ENCODE results near the gene TNFRSF11A. TPM values are rescaled to one million over a fixed set of nuclear protein-coding genes. Genes with fewer than 3 reads are reported as not detected.

The TNFRSF11A gene
- total RNA-seq, 1 experiment from 2014 or later, result 3.2 TPM

DNA sequence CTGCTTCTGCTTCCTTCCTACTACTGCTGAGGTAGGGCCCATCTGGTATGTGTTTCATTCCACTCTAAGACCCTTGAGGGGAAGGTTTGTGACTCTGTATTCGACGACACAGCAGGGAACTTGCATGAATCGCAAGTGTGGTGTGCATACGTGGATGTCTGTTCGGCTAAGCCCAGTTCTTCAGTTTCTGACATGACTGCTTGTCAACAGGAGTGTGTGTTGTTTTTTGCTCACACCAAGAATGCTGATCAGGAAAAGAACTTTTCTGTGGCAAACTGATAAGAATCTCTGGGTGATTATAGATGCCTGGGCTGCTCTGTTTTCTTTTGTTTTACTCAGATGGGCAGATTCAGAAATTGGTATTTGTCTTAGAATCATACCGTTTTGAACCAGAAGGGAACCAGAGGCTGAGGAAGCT, 22.0 kb downstream of the TNFRSF11A start:
- Histone ChIP-seq H3K36me3 (ENCODE audit: control insufficient read depth in 1 of 2, insufficient read depth in 2 of 2, low read length in 2 of 2) (no peaks in the 10 kb centered on the region), H3K4me1 (ENCODE audit: control insufficient read depth in 1 of 2, insufficient read depth in 2 of 2, low read length in 2 of 2) (peaks cover 0 to 8% of the 10 kb centered on the region in 2 experiments; a peak in 2 of 4 replicates), H2AFZ (ENCODE audit: low read depth, low read length, poor library complexity, severe bottlenecking) (no peak overlapping the region), H3K9ac (ENCODE audit: low read length) (no peak overlapping the region), H3K27me3 (ENCODE audit: insufficient read depth, low read length) (no peaks in the 10 kb centered on the region), H3K9me3 (ENCODE audit: control insufficient read depth in 1 of 2, insufficient read depth in 1 of 2, low read depth in 1 of 2, low read length in 2 of 2) (no peaks in the 10 kb centered on the region), H3K4me2 (ENCODE audit: low read length) (peak overlapping the region; percentile 31), H3K27ac (ENCODE audit: low read depth, low read length) (no peak overlapping the region), H4K20me1 (ENCODE audit: insufficient read depth) (no peaks in the 10 kb centered on the region), H3K79me2 (ENCODE audit: insufficient read depth, low read length) (no peaks in the 10 kb centered on the region), H3K9me2 (ENCODE audit: insufficient read depth) (no peaks in the 10 kb centered on the region), H3K4me3 (replicated peaks in 1 of 2; ENCODE audit: low read depth in 1 of 2, low read length in 2 of 2) (no peak overlapping the region)
- ATAC-seq (0 out of 2 replicates have a peak, but pooled peaks have one; percentile 32), DNase-seq (ENCODE audit: low read depth, low spot score) (no peak)
- TF ChIP-seq FOSL1 (IDR thresholded peaks at IDR 0.05; ENCODE audit: low read depth), result no peak
- TF ChIP-seq TCF7L2 (IDR thresholded peaks at IDR 0.05; ENCODE audit: borderline replicate concordance, extremely low read depth, insufficient read depth, insufficient read length), result no peak
- TF ChIP-seq, protein P1, sequence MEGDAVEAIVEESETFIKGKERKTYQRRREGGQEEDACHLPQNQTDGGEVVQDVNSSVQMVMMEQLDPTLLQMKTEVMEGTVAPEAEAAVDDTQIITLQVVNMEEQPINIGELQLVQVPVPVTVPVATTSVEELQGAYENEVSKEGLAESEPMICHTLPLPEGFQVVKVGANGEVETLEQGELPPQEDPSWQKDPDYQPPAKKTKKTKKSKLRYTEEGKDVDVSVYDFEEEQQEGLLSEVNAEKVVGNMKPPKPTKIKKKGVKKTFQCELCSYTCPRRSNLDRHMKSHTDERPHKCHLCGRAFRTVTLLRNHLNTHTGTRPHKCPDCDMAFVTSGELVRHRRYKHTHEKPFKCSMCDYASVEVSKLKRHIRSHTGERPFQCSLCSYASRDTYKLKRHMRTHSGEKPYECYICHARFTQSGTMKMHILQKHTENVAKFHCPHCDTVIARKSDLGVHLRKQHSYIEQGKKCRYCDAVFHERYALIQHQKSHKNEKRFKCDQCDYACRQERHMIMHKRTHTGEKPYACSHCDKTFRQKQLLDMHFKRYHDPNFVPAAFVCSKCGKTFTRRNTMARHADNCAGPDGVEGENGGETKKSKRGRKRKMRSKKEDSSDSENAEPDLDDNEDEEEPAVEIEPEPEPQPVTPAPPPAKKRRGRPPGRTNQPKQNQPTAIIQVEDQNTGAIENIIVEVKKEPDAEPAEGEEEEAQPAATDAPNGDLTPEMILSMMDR (IDR thresholded peaks at IDR 0.05 in 2 of 3, conservative IDR thresholded peaks at IDR 0.05 in 1 of 3; ENCODE audit: borderline replicate concordance in 1 of 3, insufficient read depth in 1 of 3, low read depth in 2 of 3, low read length in 2 of 3), result no peak
- TF ChIP-seq, protein P2, sequence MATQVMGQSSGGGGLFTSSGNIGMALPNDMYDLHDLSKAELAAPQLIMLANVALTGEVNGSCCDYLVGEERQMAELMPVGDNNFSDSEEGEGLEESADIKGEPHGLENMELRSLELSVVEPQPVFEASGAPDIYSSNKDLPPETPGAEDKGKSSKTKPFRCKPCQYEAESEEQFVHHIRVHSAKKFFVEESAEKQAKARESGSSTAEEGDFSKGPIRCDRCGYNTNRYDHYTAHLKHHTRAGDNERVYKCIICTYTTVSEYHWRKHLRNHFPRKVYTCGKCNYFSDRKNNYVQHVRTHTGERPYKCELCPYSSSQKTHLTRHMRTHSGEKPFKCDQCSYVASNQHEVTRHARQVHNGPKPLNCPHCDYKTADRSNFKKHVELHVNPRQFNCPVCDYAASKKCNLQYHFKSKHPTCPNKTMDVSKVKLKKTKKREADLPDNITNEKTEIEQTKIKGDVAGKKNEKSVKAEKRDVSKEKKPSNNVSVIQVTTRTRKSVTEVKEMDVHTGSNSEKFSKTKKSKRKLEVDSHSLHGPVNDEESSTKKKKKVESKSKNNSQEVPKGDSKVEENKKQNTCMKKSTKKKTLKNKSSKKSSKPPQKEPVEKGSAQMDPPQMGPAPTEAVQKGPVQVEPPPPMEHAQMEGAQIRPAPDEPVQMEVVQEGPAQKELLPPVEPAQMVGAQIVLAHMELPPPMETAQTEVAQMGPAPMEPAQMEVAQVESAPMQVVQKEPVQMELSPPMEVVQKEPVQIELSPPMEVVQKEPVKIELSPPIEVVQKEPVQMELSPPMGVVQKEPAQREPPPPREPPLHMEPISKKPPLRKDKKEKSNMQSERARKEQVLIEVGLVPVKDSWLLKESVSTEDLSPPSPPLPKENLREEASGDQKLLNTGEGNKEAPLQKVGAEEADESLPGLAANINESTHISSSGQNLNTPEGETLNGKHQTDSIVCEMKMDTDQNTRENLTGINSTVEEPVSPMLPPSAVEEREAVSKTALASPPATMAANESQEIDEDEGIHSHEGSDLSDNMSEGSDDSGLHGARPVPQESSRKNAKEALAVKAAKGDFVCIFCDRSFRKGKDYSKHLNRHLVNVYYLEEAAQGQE (IDR thresholded peaks at IDR 0.05; ENCODE audit: low read depth), result no peak
- no peak for TF ChIP-seq ZNF274 (IDR thresholded peaks at IDR 0.05; ENCODE audit: low read depth, low read length)
- TF ChIP-seq CEBPB (IDR thresholded peaks at IDR 0.05; ENCODE audit: low read depth), result no peak
- TF ChIP-seq POLR2A (IDR thresholded peaks at IDR 0.05; ENCODE audit: borderline replicate concordance, extremely low read depth, insufficient read depth, insufficient read length), result no peak
- TF ChIP-seq, protein P3, sequence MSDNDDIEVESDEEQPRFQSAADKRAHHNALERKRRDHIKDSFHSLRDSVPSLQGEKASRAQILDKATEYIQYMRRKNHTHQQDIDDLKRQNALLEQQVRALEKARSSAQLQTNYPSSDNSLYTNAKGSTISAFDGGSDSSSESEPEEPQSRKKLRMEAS (IDR thresholded peaks at IDR 0.05), result no peak
- CTCF ChIA-PET, result no interaction called here
- intact Hi-C loops (cut with micrococcal nuclease), result no loop called here
- RAD21 ChIA-PET (ENCODE audit: low non-redundant PET in 1 of 2, low total read pairs in 2 of 2, uncharacterized antibody in 2 of 2, unreplicated experiment in 2 of 2), result no interaction called here
- no TSS peak for BruUV-seq (replicated peaks)
- POLR2A ChIA-PET, result no interaction called here

Measured in HCT116 (cell line).